Hepatocyte (in vitro differentiated cells): ENCODE data around the gene ACKR3. TPM values are rescaled to one million over a fixed set of nuclear protein-coding genes. Genes with fewer than 3 reads are reported as not detected.

ENCODE experiments used
- DNase-seq: peaks from one replicate; pipeline ENCODE4 v3.0.0-alpha.2; 2016; ENCODE audit warnings: low spot score
- H2AFZ ChIP-seq: fragments of 200-600 bp; sonication (generic); 2 replicates; pipeline ENCODE4 v1.6.0; 2016; ENCODE audit warnings: antibody characterized with exemption, mild to moderate bottlenecking
- H3K27ac ChIP-seq: fragments of 200-600 bp; sonication (generic); 2 replicates; pipeline ENCODE4 v1.5.1; 2016; ENCODE audit warnings: mild to moderate bottlenecking
- H3K27me3 ChIP-seq: fragments of 200-600 bp; sonication (generic); 2 replicates; pipeline ENCODE4 v1.6.1; 2016
- H3K36me3 ChIP-seq: fragments of 200-600 bp; sonication (generic); replicated peaks from 2 replicates; pipeline ENCODE4 v1.5.1; 2016; ENCODE audit warnings: low read depth; ENCODE audit not compliant: insufficient read depth
- H3K4me1 ChIP-seq: fragments of 200-600 bp; sonication (generic); 2 replicates; pipeline ENCODE4 v1.5.1; 2016; ENCODE audit warnings: mild to moderate bottlenecking, moderate library complexity; ENCODE audit not compliant: insufficient read depth
- H3K4me2 ChIP-seq: fragments of 200-600 bp; sonication (generic); 2 replicates; pipeline ENCODE4 v1.6.0; 2016
- H3K4me3 ChIP-seq: fragments of 200-600 bp; sonication (generic); 2 replicates; pipeline ENCODE4 v1.5.1; 2016; ENCODE audit warnings: mild to moderate bottlenecking
- H3K79me2 ChIP-seq: fragments of 200-600 bp; sonication (generic); 2 replicates; pipeline ENCODE4 v1.6.0; 2017; ENCODE audit warnings: mild to moderate bottlenecking
- H3K9me2 ChIP-seq: fragments of 200-600 bp; sonication (generic); replicated peaks from 2 replicates; pipeline ENCODE4 v1.6.0; 2017; ENCODE audit warnings: mild to moderate bottlenecking; ENCODE audit not compliant: insufficient read depth
- H3K9me3 ChIP-seq: fragments of 200-600 bp; sonication (generic); 2 replicates; pipeline ENCODE4 v1.5.1; 2016; ENCODE audit warnings: low read depth, mild to moderate bottlenecking
- H4K20me1 ChIP-seq: fragments of 200-600 bp; sonication (generic); 2 replicates; pipeline ENCODE4 v1.6.0; 2016; ENCODE audit warnings: mild to moderate bottlenecking; ENCODE audit not compliant: insufficient read depth, poor library complexity, severe bottlenecking
- EZH2 ChIP-seq: fragments of 200-600 bp; sonication (generic); IDR thresholded peaks from 2 replicates; pipeline ENCODE4 v1.6.1; 2016; ENCODE audit warnings: antibody characterized with exemption, mild to moderate bottlenecking, borderline replicate concordance
- EZH2phosphoT487 ChIP-seq: fragments of 200-600 bp; sonication (generic); IDR thresholded peaks from one replicate; pipeline ENCODE4 v1.6.1; 2018; ENCODE audit warnings: antibody characterized with exemption, mild to moderate bottlenecking, low read depth, moderate library complexity; ENCODE audit not compliant: unreplicated experiment, severe bottlenecking
- WGBS: methylation state at CpG from one replicate; pipeline ENCODE4 v1.1.6; 2016; ENCODE audit warnings: low lambda C conversion rate; ENCODE audit errors: missing lambda C conversion rate; 5-methylcytosine and 5-hydroxymethylcytosine counted together
- polyA plus RNA-seq: library from polyadenylated mRNA; unstranded; fragments of >200 nt; fragmentation: Nextera tagmentation; extraction: Ambion mirVana; gene quantifications from 2 replicates; pipeline ENCODE4 v1.2.1, GENCODE V29; 2016
- total RNA-seq: library from RNA; depleted of rRNA; stranded (reverse); fragments of >200 nt; gene quantifications from 2 replicates; pipeline ENCODE4 v1.2.3, GENCODE V29; 2014
- TF ChIP-seq, protein P1 (sequence below): fragments of 200-600 bp; sonication (generic); IDR thresholded peaks from 2 replicates; pipeline ENCODE4 v1.5.1; 2016; ENCODE audit warnings: antibody characterized with exemption, mild to moderate bottlenecking; ENCODE audit not compliant: poor library complexity

The ACKR3 gene
- total and polyA plus RNA-seq, 2 experiments from 2014 or later, result 49.5 to 58.9 TPM

DNA sequence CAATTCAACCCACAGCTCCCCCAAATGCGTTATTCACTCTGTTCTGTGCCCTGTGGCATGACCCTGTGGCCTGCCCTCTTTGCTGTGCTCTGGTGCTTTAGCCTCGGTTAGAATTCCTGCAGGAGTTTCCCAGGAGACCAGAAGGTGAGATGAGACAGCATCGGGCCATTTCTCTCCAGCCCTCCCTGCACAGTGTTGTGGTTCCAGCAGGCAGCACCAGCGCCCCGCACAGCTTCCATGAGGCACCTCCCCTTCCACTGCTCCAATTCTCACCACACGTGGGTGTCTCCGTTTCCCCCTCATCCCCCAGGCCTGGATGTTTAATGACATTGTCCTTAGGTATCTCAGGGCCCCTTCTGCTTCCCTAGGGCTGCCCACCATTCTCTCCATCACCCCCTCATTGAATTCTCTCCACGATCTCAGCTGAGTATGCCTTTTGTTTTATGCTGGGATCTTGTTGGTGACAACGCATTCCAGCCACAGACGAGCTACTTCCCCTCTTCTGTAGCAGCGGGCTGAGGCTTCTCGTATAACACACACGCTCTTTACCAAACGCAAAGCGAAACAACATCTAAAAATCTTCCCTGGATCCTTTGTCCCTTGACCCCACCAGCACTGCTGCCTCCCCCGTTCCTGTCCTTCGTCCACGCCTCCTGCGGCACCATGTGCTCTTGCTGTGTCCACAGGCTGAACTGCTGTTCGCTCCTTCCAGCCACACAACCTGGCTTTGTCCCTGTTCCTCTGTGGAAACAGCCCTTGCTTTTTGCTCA, 35.1 kb downstream of the ACKR3 start:
- no peak for DNase-seq
- TF ChIP-seq EZH2, result no peak
- TF ChIP-seq, protein P1, sequence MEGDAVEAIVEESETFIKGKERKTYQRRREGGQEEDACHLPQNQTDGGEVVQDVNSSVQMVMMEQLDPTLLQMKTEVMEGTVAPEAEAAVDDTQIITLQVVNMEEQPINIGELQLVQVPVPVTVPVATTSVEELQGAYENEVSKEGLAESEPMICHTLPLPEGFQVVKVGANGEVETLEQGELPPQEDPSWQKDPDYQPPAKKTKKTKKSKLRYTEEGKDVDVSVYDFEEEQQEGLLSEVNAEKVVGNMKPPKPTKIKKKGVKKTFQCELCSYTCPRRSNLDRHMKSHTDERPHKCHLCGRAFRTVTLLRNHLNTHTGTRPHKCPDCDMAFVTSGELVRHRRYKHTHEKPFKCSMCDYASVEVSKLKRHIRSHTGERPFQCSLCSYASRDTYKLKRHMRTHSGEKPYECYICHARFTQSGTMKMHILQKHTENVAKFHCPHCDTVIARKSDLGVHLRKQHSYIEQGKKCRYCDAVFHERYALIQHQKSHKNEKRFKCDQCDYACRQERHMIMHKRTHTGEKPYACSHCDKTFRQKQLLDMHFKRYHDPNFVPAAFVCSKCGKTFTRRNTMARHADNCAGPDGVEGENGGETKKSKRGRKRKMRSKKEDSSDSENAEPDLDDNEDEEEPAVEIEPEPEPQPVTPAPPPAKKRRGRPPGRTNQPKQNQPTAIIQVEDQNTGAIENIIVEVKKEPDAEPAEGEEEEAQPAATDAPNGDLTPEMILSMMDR, result no peak
- TF ChIP-seq EZH2phosphoT487, result no peak
- Histone ChIP-seq H3K9me2 (no peaks in the 10 kb centered on the region), H3K36me3 (no peaks in the 10 kb centered on the region), H3K4me3 (no peak overlapping the region), H4K20me1 (no peaks in the 10 kb centered on the region), H3K4me2 (no peak overlapping the region), H2AFZ (no peak overlapping the region), H3K27me3 (no peaks in the 10 kb centered on the region), H3K79me2 (no peaks in the 10 kb centered on the region), H3K27ac (no peak overlapping the region), H3K4me1 (peaks cover 13% of the 10 kb centered on the region), H3K9me3 (no peaks in the 10 kb centered on the region)
- WGBS, result 84% methylated on average over 20 of the region's 20 CpGs

DNA sequence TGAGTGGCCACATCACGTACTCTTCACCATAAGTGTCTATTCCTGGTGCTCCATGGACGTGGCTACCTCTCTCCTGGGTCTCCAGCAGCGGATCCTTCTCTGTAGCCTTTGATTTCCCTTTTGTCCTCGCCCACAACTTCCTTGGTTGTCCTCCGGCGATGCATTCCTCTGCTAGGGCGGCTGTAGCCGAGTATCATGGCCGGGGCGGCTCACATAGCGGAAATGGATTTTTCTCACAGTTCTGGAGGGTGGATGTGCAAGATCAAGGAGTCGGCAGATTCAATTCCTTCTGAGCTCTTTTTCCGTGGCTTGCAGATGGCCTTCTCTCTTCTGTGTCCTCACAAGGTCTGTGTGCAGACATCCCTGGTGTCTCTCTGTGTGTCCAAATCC, 35.7 kb downstream of the ACKR3 start:
- DNase-seq, result no peak
- H2AFZ ChIP-seq, result no peak overlapping the region
- H3K79me2 ChIP-seq, result no peaks in the 10 kb centered on the region
- no peaks in the 10 kb centered on the region for H4K20me1 ChIP-seq
- no peak overlapping the region for H3K27ac ChIP-seq
- H3K36me3 ChIP-seq, result no peaks in the 10 kb centered on the region
- WGBS, result 93% methylated on average over 13 of the region's 13 CpGs
- H3K9me3 ChIP-seq, result no peaks in the 10 kb centered on the region
- peaks cover 13% of the 10 kb centered on the region for H3K4me1 ChIP-seq
- no peak overlapping the region for H3K4me3 ChIP-seq
- no peak overlapping the region for H3K4me2 ChIP-seq
- no peak for TF ChIP-seq EZH2phosphoT487
- no peak for TF ChIP-seq EZH2
- TF ChIP-seq, protein P1, result no peak
- no peaks in the 10 kb centered on the region for H3K27me3 ChIP-seq
- no peaks in the 10 kb centered on the region for H3K9me2 ChIP-seq

DNA sequence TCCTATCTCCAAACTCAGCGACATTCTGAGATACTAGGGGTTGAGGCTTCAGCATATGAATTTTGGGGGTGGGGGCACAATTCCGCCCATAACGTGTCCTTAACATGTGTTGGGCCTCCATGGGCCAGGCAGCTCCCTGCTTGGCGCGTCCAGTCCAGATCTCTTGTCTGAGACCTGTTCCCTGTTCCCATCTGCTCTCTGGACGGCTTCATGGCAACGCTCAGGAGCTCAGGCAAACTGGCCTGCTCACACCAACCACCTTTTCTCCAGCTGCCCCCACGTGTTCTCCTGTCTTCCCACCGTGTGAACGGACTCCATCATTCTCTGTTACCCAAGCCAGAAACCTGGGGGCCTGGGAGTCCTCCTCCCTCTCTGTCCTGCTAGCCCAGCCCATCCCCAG, 36.4 kb downstream of the ACKR3 start:
- peaks cover 13% of the 10 kb centered on the region for H3K4me1 ChIP-seq
- H3K4me2 ChIP-seq, result no peak overlapping the region
- 94% methylated on average over 10 of the region's 10 CpGs for whole genome bisulfite sequencing
- H3K9me2 ChIP-seq, result no peaks in the 10 kb centered on the region
- no peaks in the 10 kb centered on the region for H3K36me3 ChIP-seq
- H3K27me3 ChIP-seq, result no peaks in the 10 kb centered on the region
- no peak overlapping the region for H3K4me3 ChIP-seq
- no peak for DNase-seq
- no peaks in the 10 kb centered on the region for H3K9me3 ChIP-seq
- TF ChIP-seq, protein P1, result no peak
- TF ChIP-seq EZH2phosphoT487 (no peak), EZH2 (no peak)
- no peak overlapping the region for H2AFZ ChIP-seq
- no peaks in the 10 kb centered on the region for H4K20me1 ChIP-seq
- H3K27ac ChIP-seq, result no peak overlapping the region
- no peaks in the 10 kb centered on the region for H3K79me2 ChIP-seq
